ENCODE results near the gene STK38L. TPM values are rescaled to one million over a fixed set of nuclear protein-coding genes. Genes with fewer than 3 reads are reported as not detected.

The STK38L gene
- total and polyA plus RNA-seq, 10 donors: 6.4 to 39.8 (median 26.3) TPM

DNA sequence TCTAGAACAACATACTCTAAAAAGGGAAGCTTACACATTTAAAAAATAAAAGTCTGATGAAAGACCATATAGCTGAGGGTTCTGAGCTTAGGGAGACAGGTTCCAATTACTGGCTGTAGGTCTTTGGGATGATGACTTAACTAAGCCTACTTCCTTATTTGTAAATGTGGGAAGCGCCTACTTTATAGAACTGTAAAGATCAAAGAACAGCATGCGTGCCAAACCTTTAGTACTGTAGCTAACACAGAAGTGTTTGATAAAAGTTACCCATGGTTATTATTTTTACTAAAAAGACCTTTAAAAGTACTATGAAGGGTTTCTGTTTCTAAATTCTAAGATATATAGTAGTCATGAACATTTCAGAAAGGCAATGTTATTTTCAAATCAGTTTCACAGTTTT lies 35.7 kb downstream of the STK38L start:
- TF ChIP-seq POLR2A (IDR thresholded peaks at IDR 0.05) (no peak), POLR2AphosphoS5 (IDR thresholded peaks at IDR 0.05) (no peak)
- TF ChIP-seq, protein P1, sequence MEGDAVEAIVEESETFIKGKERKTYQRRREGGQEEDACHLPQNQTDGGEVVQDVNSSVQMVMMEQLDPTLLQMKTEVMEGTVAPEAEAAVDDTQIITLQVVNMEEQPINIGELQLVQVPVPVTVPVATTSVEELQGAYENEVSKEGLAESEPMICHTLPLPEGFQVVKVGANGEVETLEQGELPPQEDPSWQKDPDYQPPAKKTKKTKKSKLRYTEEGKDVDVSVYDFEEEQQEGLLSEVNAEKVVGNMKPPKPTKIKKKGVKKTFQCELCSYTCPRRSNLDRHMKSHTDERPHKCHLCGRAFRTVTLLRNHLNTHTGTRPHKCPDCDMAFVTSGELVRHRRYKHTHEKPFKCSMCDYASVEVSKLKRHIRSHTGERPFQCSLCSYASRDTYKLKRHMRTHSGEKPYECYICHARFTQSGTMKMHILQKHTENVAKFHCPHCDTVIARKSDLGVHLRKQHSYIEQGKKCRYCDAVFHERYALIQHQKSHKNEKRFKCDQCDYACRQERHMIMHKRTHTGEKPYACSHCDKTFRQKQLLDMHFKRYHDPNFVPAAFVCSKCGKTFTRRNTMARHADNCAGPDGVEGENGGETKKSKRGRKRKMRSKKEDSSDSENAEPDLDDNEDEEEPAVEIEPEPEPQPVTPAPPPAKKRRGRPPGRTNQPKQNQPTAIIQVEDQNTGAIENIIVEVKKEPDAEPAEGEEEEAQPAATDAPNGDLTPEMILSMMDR (IDR thresholded peaks at IDR 0.05 in 8 of 11, conservative IDR thresholded peaks at IDR 0.05 in 3 of 11): no peak
- intact Hi-C loops (cut with DNase I; ENCODE audit: low total_unique reads): no loop called here
- 37 to 63% (median 51%) methylated on average over 2 of the region's 2 CpGs for WGBS, 5 donors
- DNase-seq: no peak
- Histone ChIP-seq H3K9me3 (no peaks in the 10 kb centered on the region), H3K4me3 (no peak overlapping the region), H3K27me3 (replicated peaks in 1 of 7) (no peaks in the 10 kb centered on the region), H3K36me3 (peaks cover 0 to 4% (median 0%) of the 10 kb centered on the region in 6 donors), H3K4me1 (peaks cover 0 to 30% (median 10%) of the 10 kb centered on the region in 6 donors), H3K27ac (no peak overlapping the region)

DNA sequence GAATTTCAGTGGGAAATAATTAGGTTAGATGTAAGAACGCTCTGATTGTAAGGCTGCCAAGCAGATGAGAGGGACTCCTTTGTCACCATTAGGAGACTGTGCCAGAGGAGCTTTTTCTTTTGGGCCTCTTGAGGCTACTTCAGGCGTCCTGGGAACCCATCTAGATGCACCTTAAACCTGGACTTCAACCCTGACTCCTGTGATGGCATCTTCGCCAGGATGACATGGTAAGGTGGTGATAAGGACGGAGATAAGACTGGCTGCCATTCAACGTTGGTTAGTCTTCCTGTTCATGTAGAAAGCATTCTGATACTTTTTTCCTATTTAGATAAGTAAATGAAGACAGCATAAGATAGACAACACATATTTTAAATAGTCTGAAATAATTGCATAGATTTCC lies 36.3 kb downstream of the STK38L start:
- Histone ChIP-seq H3K4me1 (peaks cover 2 to 36% (median 13%) of the 10 kb centered on the region in 6 donors), H3K27me3 (replicated peaks in 1 of 7) (no peaks in the 10 kb centered on the region), H3K27ac (no peak overlapping the region), H3K4me3 (no peak overlapping the region), H3K9me3 (no peaks in the 10 kb centered on the region), H3K36me3 (peaks cover 0 to 4% (median 0%) of the 10 kb centered on the region in 6 donors)
- no peak for DNase-seq
- WGBS, 5 donors: 73 to 86% (median 80%) methylated on average over 5 of the region's 5 CpGs
- intact Hi-C loops (cut with DNase I; ENCODE audit: low total_unique reads): no loop called here
- TF ChIP-seq, protein P1 (IDR thresholded peaks at IDR 0.05 in 8 of 11, conservative IDR thresholded peaks at IDR 0.05 in 3 of 11): no peak
- TF ChIP-seq POLR2AphosphoS5 (IDR thresholded peaks at IDR 0.05) (no peak), POLR2A (IDR thresholded peaks at IDR 0.05) (no peak)

DNA sequence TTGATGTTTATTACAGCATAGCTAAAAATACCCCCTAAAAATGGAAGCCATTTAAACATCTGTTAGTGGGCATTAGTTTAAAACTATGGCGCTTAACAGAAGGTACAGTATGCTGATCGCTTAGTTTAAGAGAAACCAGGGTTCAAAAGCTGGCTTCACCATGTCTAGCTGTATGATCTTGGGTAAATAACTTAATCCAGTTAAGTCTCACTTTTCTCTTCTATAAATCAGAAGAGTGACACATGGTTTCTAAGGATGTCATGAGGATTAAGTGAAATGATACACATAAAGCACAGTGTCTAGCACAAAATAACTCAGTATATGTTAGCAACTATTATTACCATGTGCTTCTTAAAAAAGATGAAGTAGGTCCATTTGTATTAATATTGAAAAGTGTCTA lies 38.7 kb downstream of the STK38L start:
- TF ChIP-seq, protein P1 (IDR thresholded peaks at IDR 0.05 in 8 of 11, conservative IDR thresholded peaks at IDR 0.05 in 3 of 11): no peak
- TF ChIP-seq POLR2A (IDR thresholded peaks at IDR 0.05) (no peak), POLR2AphosphoS5 (IDR thresholded peaks at IDR 0.05) (no peak)
- H3K27ac ChIP-seq: no peak overlapping the region

DNA sequence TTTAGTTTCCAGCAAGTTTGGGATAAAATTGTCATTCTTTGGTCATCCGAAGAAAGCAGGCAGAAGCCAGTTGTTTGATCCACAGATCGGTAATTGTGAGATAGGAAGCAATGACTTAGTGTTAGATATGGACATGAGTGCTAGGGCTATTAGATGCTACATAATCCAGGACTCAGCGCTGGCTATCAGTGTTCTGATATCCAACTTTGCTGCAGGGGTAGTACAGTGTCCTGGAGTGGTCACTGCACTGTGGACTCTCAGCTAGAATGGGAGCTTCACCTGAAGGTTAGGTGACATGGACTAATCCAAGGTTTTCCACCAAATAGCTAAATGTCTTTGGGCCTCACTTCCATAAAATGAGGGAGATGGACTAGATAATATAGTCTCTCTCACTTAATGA lies 39.9 kb downstream of the STK38L start:
- Histone ChIP-seq H3K4me1 (peaks cover 0 to 22% (median 10%) of the 10 kb centered on the region in 6 donors), H3K9me3 (no peaks in the 10 kb centered on the region), H3K27me3 (replicated peaks in 1 of 7) (no peaks in the 10 kb centered on the region), H3K36me3 (peaks cover 0 to 4% (median 0%) of the 10 kb centered on the region in 6 donors), H3K27ac (peak overlapping the region in 2 of 8 donors; percentile 18 to 29), H3K4me3 (no peak overlapping the region)
- TF ChIP-seq, protein P1 (IDR thresholded peaks at IDR 0.05 in 8 of 11, conservative IDR thresholded peaks at IDR 0.05 in 3 of 11): no peak
- TF ChIP-seq POLR2A (IDR thresholded peaks at IDR 0.05) (no peak), POLR2AphosphoS5 (IDR thresholded peaks at IDR 0.05) (no peak)
- WGBS, 5 donors: 96 to 99% (median 97%) methylated on average over 3 of the region's 3 CpGs
- intact Hi-C loops (cut with DNase I; ENCODE audit: low total_unique reads): no loop called here
- DNase-seq: no peak

More for the DNA sequence above, 38.7 kb downstream of the STK38L start:
- intact Hi-C loops (cut with DNase I; ENCODE audit: low total_unique reads): no loop called here
- H3K4me3 ChIP-seq: no peak overlapping the region
- 95 to 100% (median 99%) methylated on average over 2 of the region's 2 CpGs for WGBS, 5 donors
- H3K27me3 ChIP-seq (replicated peaks in 1 of 7): no peaks in the 10 kb centered on the region
- peaks cover 0 to 4% (median 0%) of the 10 kb centered on the region in 6 donors for H3K36me3 ChIP-seq
- no peaks in the 10 kb centered on the region for H3K9me3 ChIP-seq
- DNase-seq: no peak
- H3K4me1 ChIP-seq: peaks cover 1 to 29% (median 12%) of the 10 kb centered on the region in 6 donors

Data from spleen (tissue), 11 donors.